HepG2 (cell line): ENCODE measurements around the gene EVA1C. TPM values are rescaled to one million over a fixed set of nuclear protein-coding genes. Genes with fewer than 3 reads are reported as not detected.

Experiments used
- ATAC-seq: fragments of 200-7000 bp; cut with Tn5 transposase; 3 replicates; pipeline ENCODE4 v1.9.1; 2020; ENCODE audit warnings: mild to moderate bottlenecking, moderate library complexity
- BruUV-seq: library from RNA; stranded (reverse); fragments of 400-500 nt; replicated peaks from 2 replicates; lab custom pipeline; 2021; lab: Mats Ljungman, UMichigan
- CTCF ChIA-PET: fragments of 300-600 bp; formaldehyde crosslinking; extraction: SDS; loops from one replicate; lab custom pipeline; 2021; ENCODE audit warnings: low total read pairs, inconsistent platforms, low intra/inter-chr PET ratio; lab: Yijun Ruan, JAX
- POLR2A ChIA-PET: fragments of 350-600 bp; sonication (Branson Sonifier 250); formaldehyde crosslinking; loops from one replicate; lab custom pipeline; 2020; ENCODE audit warnings: antibody characterized with exemption, inconsistent platforms; lab: Yijun Ruan, JAX
- DNase-seq: peaks from one replicate; pipeline ENCODE4 v3.0.0-alpha.2; 2015; ENCODE audit warnings: low spot score
- FAIRE-seq: peaks from 3 replicates; lab custom pipeline; 2011; peaks lifted over from hg19 to GRCh38; lab: Jason Lieb, UNC
- H2AFZ ChIP-seq: one replicate; pipeline ENCODE4 v1.6.1; 2011; ENCODE audit warnings: low read length, inconsistent platforms
- H3K27ac ChIP-seq: fragments of 300-600 bp; 3 replicates; pipeline ENCODE4 v1.8.0; 2011; ENCODE audit warnings: mixed run types, mild to moderate bottlenecking, mixed read lengths, low read length, inconsistent platforms; ENCODE audit not compliant: insufficient read depth; ENCODE audit errors: extremely low read length
- H3K27me3 ChIP-seq, 2 experiments: fragments of 200-600 bp in 1 of 2; 2 replicates in 1 of 2; 3 replicates in 1 of 2; pipeline versions ENCODE4 v1.6.0 to v1.8.0; 2011; ENCODE audit warnings: low read length in 2 of 2, mild to moderate bottlenecking in 2 of 2, moderate library complexity in 2 of 2, inconsistent platforms in 1 of 2; ENCODE audit not compliant: insufficient read depth in 2 of 2, control insufficient read depth in 1 of 2
- H3K36me3 ChIP-seq, 2 experiments: fragments of 200-600 bp in 1 of 2; replicated peaks in 1 of 2; 2 replicates in 1 of 2; 3 replicates in 1 of 2; pipeline versions ENCODE4 v1.5.1 to v1.8.0; 2011; ENCODE audit warnings: low read length in 2 of 2, inconsistent platforms in 1 of 2; ENCODE audit not compliant: insufficient read depth in 2 of 2, control insufficient read depth in 1 of 2
- H3K4me1 ChIP-seq: 2 replicates; pipeline ENCODE4 v1.5.1; 2012; ENCODE audit warnings: low read length, inconsistent platforms; ENCODE audit not compliant: insufficient read depth
- H3K4me2 ChIP-seq: 2 replicates; pipeline ENCODE4 v1.6.0; 2011; ENCODE audit warnings: low read depth, low read length, inconsistent platforms
- H3K4me3 ChIP-seq, 3 experiments: fragments of 200-600 bp in 1 of 3; sonication (generic), shearing (Covaris generic) in 1 of 3; replicated peaks in 1 of 3; 2 replicates each; pipeline ENCODE4 v1.5.1; 2011 to 2016; ENCODE audit warnings: low read length in 3 of 3, inconsistent platforms in 2 of 3, low read depth in 2 of 3, mild to moderate bottlenecking in 2 of 3, control low read depth in 1 of 3, mixed read lengths in 1 of 3; ENCODE audit not compliant: insufficient read depth in 1 of 3
- H3K79me2 ChIP-seq: one replicate; pipeline ENCODE4 v1.6.1; 2011; ENCODE audit warnings: low read length, inconsistent platforms; ENCODE audit not compliant: insufficient read depth
- H3K9ac ChIP-seq: 2 replicates; pipeline ENCODE4 v1.6.0; 2011; ENCODE audit warnings: mild to moderate bottlenecking, low read depth, low read length, inconsistent platforms; ENCODE audit not compliant: insufficient read depth
- H3K9me3 ChIP-seq: 2 replicates; pipeline ENCODE4 v1.5.1; 2012; ENCODE audit warnings: mild to moderate bottlenecking, low read length
- H4K20me1 ChIP-seq: 2 replicates; pipeline ENCODE4 v1.6.0; 2011; ENCODE audit warnings: inconsistent platforms, mild to moderate bottlenecking, low read length, moderate library complexity; ENCODE audit not compliant: insufficient read depth
- FOXA1 ChIP-seq, 2 experiments: fragments of 450-650 bp in 1 of 2; sonication (generic) in 1 of 2; formaldehyde crosslinking in 1 of 2; IDR thresholded peaks; 2 replicates each; pipeline versions ENCODE4 v1.4.0 to v1.6.1; 2016 to 2020; ENCODE audit warnings: missing genetic modification reagents in 1 of 2
- KDM6A ChIP-seq: IDR thresholded peaks from 2 replicates; pipeline ENCODE4 v1.6.1; 2016; ENCODE audit warnings: low read depth
- KLF15 ChIP-seq: sonication (generic); formaldehyde crosslinking; IDR thresholded peaks from 2 replicates; pipeline ENCODE4 v1.8.1; 2023; ENCODE audit warnings: borderline replicate concordance, mild to moderate bottlenecking, inconsistent platforms, missing genetic modification reagents, mixed read lengths
- POLR2A ChIP-seq, 2 experiments: IDR thresholded peaks; 2 replicates each; pipeline ENCODE4 v1.6.1; 2011; ENCODE audit warnings: low read depth in 2 of 2, low read length in 2 of 2, mild to moderate bottlenecking in 1 of 2, moderate library complexity in 1 of 2; ENCODE audit not compliant: insufficient read depth in 1 of 2
- REST ChIP-seq, 2 experiments: IDR thresholded peaks; 2 replicates each; pipeline ENCODE4 v1.6.1; 2011 to 2012; ENCODE audit warnings: low read length in 2 of 2, borderline replicate concordance in 1 of 2, low read depth in 1 of 2, mild to moderate bottlenecking in 1 of 2, moderate library complexity in 1 of 2
- RFXANK ChIP-seq: IDR thresholded peaks from 2 replicates; pipeline ENCODE4 v1.6.1; 2016
- ZNF44 ChIP-seq: sonication (generic); formaldehyde crosslinking; IDR thresholded peaks from 2 replicates; pipeline ENCODE4 v1.5.1; 2020; ENCODE audit warnings: mild to moderate bottlenecking, missing genetic modification reagents
- ZNF678 ChIP-seq: sonication (generic); formaldehyde crosslinking; IDR thresholded peaks from 2 replicates; pipeline ENCODE4 v1.4.0; 2020; ENCODE audit warnings: mild to moderate bottlenecking, missing genetic modification reagents
- ZNF800 ChIP-seq: sonication (generic); formaldehyde crosslinking; IDR thresholded peaks from 2 replicates; pipeline ENCODE4 v1.4.0; 2020; ENCODE audit warnings: missing genetic modification reagents
- WGBS: methylation state at CpG from one replicate; pipeline ENCODE4 v1.1.6; 2017; ENCODE audit warnings: low lambda C conversion rate; 5-methylcytosine and 5-hydroxymethylcytosine counted together
- in situ Hi-C: cut with HindIII; loops from 2 replicates; pipeline ENCODE4 v1.10.0; 2017; ENCODE audit warnings: low pct_unique_long_range_greater_than_20kb; ENCODE audit not compliant: extremely low pct_ligation_motif_present
- intact Hi-C: fragments of 100-400 bp; cut with micrococcal nuclease; formaldehyde crosslinking; loops from one replicate; pipeline ENCODE4 v1.10.0; 2022; ENCODE audit not compliant: unreplicated experiment
- polyA plus RNA-seq, 8 experiments: library from polyadenylated mRNA; depleted of rRNA in 3 of 8; stranded (reverse) in 7 of 8; unstranded in 1 of 8; fragments of >200 nt; fragmentation: Illumina TruSeq in 4 of 8; extraction: Trizol in 4 of 8; gene quantifications; 2 replicates each; pipeline versions ENCODE4 v1.2.1 to v1.2.3, GENCODE V29; 2011 to 2016; ENCODE audit warnings: low read depth in 4 of 8, missing spikeins in 1 of 8, mixed read lengths in 1 of 8; ENCODE audit not compliant: insufficient read depth in 1 of 8
- total RNA-seq, 5 experiments: library from RNA; depleted of rRNA; stranded (reverse); fragments of >200 nt; fragmentation: Illumina TruSeq; extraction: Trizol; gene quantifications; 2 replicates each; pipeline ENCODE4 v1.2.3, GENCODE V29; 2016; ENCODE audit warnings: low read depth in 1 of 5
- TF ChIP-seq, protein P1 (sequence below): sonication (generic); formaldehyde crosslinking; IDR thresholded peaks from 2 replicates; pipeline ENCODE4 v1.4.0; 2020; ENCODE audit warnings: mild to moderate bottlenecking, missing genetic modification reagents
- TF ChIP-seq, protein P2 (sequence below): sonication (generic); formaldehyde crosslinking; IDR thresholded peaks from 2 replicates; pipeline ENCODE4 v1.4.0; 2020; ENCODE audit warnings: low read depth, missing genetic modification reagents

EVA1C gene
- total and polyA plus RNA-seq, 2 of the 13 experiments (the other 11 are each of a cell fraction or from before 2014, with no cell fraction given), result 0.29 to 0.34 TPM

DNA sequence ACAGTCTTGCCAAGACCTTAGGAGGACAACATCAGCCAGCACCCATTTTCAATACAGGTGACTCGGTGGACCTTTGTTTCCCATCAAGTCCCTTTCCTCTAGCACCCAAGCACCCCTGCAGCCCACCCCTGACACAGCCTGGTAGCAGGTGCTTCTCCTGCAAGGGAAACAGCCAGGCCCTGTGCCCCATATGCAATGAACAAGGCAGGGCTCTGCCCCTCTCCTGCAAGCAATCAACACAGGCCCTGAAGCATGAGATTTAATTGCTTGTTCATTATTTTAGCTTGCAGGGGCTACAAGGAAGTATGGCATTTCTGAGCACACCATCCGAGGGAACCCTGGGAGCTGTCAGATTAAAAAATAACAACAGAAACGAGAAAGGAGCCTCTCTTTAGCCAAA is 137.4 kb downstream of the EVA1C start (continued):
- TF ChIP-seq ZNF800 (CRISPR knock-in tag) (no peak), ZNF678 (CRISPR knock-in tag) (no peak), POLR2A (IDR thresholded peaks at IDR 0.05; ENCODE audit: insufficient read depth in 1 of 2, low read depth in 2 of 2, low read length in 2 of 2) (no peak), FOXA1 (IDR thresholded peaks at IDR 0.05) (no peak), FOXA1 (CRISPR knock-in tag; IDR thresholded peaks at IDR 0.05) (no peak)
- TF ChIP-seq, all 625 proteins: peak for 0

DNA sequence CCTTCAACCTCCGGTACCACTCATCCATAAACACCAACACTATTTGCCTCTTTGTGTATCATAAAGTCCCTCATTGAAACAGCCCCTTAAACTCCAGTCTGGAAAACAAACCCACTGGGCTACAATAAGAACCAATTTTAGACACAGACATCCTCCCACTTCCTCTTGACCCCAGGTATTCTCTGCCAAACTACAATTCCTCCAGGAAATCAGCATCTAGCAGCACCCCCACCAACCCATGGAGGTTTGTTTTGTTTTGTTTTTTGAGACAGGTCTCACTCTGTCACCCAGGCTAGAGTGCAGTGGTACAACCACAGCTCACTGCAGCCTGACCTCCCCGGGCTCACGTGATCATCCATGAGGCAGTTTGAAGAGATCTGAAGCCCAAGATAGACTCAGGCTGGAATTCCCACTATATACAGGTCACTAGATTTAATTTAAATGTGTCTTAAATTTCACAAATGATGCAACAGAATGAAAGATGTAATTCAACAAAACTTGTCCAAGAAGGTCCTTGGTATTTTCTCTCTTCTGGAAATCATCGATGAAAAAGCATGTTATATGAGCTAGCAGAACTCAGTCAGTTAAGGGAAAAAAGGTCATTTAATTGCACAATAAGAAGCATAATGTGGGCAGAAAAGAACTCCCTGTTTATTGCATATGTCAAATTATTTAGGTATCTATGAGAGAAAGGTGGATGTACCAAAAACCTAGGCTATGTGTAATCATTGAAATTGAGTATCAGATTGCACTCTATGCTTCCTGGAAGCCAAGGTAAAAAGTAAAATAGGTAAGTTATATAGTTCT is 142.5 kb downstream of the EVA1C start:
- Histone ChIP-seq H3K4me3 (no peak overlapping the region), H2AFZ (no peak overlapping the region), H4K20me1 (no peaks in the 10 kb centered on the region), H3K4me1 (peaks cover 6% of the 10 kb centered on the region; the same call in 1 of the 2 replicates), H3K9me3 (no peaks in the 10 kb centered on the region), H3K27me3 (no peaks in the 10 kb centered on the region), H3K27ac (no peak overlapping the region), H3K9ac (no peak overlapping the region), H3K4me2 (no peak overlapping the region), H3K79me2 (no peaks in the 10 kb centered on the region), H3K36me3 (no peaks in the 10 kb centered on the region)
- WGBS, result 97% methylated on average over 4 of the region's 4 CpGs
- CTCF ChIA-PET, result no interaction called here
- in situ Hi-C loops (no loop called here), intact Hi-C loops (no loop called here)
- POLR2A ChIA-PET, result no interaction called here
- FAIRE-seq (no peak), ATAC-seq (no peak), DNase-seq (no peak)
- BruUV-seq, result no TSS peak
- TF ChIP-seq, protein P1, sequence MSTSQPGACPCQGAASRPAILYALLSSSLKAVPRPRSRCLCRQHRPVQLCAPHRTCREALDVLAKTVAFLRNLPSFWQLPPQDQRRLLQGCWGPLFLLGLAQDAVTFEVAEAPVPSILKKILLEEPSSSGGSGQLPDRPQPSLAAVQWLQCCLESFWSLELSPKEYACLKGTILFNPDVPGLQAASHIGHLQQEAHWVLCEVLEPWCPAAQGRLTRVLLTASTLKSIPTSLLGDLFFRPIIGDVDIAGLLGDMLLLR, result no peak
- TF ChIP-seq RFXANK (CRISPR knock-in tag) (no peak), REST (IDR thresholded peaks at IDR 0.05; ENCODE audit: borderline replicate concordance in 1 of 2, low read depth in 1 of 2, low read length in 2 of 2) (no peak), KDM6A (CRISPR knock-in tag) (no peak), ZNF44 (no peak), KLF15 (CRISPR knock-in tag) (no peak)
- TF ChIP-seq, protein P2, sequence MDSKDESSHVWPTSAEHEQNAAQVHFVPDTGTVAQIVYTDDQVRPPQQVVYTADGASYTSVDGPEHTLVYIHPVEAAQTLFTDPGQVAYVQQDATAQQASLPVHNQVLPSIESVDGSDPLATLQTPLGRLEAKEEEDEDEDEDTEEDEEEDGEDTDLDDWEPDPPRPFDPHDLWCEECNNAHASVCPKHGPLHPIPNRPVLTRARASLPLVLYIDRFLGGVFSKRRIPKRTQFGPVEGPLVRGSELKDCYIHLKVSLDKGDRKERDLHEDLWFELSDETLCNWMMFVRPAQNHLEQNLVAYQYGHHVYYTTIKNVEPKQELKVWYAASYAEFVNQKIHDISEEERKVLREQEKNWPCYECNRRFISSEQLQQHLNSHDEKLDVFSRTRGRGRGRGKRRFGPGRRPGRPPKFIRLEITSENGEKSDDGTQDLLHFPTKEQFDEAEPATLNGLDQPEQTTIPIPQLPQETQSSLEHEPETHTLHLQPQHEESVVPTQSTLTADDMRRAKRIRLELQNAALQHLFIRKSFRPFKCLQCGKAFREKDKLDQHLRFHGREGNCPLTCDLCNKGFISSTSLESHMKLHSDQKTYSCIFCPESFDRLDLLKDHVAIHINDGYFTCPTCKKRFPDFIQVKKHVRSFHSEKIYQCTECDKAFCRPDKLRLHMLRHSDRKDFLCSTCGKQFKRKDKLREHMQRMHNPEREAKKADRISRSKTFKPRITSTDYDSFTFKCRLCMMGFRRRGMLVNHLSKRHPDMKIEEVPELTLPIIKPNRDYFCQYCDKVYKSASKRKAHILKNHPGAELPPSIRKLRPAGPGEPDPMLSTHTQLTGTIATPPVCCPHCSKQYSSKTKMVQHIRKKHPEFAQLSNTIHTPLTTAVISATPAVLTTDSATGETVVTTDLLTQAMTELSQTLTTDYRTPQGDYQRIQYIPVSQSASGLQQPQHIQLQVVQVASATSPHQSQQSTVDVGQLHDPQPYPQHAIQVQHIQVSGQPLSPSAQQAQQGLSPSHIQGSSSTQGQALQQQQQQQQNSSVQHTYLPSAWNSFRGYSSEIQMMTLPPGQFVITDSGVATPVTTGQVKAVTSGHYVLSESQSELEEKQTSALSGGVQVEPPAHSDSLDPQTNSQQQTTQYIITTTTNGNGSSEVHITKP (CRISPR knock-in tag), result no peak
